Measurements from ENCODE around the gene MYO5C.

The MYO5C gene

DNA sequence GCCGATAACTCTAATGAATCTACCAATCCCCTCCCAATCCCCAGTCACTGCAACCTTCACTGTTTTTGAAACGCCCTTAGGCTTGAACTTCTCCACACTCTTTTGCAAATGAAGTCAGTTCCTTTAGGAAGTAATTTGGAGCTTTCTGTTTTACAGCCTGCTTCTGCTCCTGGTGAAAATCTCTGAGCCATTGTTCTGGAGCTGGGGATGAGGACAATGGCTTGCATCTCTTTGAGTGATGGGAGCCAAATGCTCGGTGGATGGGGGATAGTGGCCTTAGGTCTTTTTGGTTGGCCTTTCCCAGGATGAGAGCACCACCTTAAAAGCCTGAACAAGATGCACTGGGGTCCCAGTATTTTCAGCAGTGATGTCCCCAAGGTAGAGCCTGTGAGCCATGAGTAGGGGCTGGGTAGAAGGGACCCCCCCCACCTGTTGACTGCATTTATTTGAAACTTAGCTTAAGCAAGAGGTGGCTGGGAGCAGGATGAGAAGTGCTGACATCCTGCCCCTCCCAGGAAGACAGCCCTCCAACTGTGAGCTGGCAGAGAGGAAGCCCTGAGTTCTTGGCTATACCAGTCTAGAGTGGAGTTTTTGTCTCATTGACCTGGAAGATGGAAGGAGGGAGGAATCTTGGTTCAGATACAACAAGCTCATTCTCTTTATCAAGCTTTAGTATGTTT is 7.6 kb upstream of the MYO5C start:
- H3K4me1 ChIP-seq (ENCODE audit: control insufficient read depth in 1 of 2, insufficient read depth in 2 of 2, low read length in 2 of 2), result no peaks in the 10 kb centered on the region
- H3K4me3 ChIP-seq (ENCODE audit: low read depth in 1 of 2, low read length in 2 of 2), result no peak overlapping the region
- no peak overlapping the region for H3K27ac ChIP-seq (ENCODE audit: low read length)
- no peaks in the 10 kb centered on the region for H3K9me3 ChIP-seq (ENCODE audit: control insufficient read depth in 1 of 2, low read length in 2 of 2)
- H3K36me3 ChIP-seq (ENCODE audit: control insufficient read depth in 1 of 2, insufficient read depth in 2 of 2, low read length in 2 of 2), result no peaks in the 10 kb centered on the region
- H3K27me3 ChIP-seq (ENCODE audit: low read depth, low read length), result no peaks in the 10 kb centered on the region

GRCh38 chr15:52301265-52301847 is 5.8 kb upstream of the MYO5C start:
- H3K27me3 ChIP-seq (ENCODE audit: low read depth, low read length), result no peaks in the 10 kb centered on the region
- H3K4me3 ChIP-seq (ENCODE audit: low read depth in 1 of 2, low read length in 2 of 2), result no peak overlapping the region
- no peaks in the 10 kb centered on the region for H3K4me1 ChIP-seq (ENCODE audit: control insufficient read depth in 1 of 2, insufficient read depth in 2 of 2, low read length in 2 of 2)
- H3K9me3 ChIP-seq (ENCODE audit: control insufficient read depth in 1 of 2, low read length in 2 of 2), result no peaks in the 10 kb centered on the region
- no peak overlapping the region for H3K27ac ChIP-seq (ENCODE audit: low read length)
- no peaks in the 10 kb centered on the region for H3K36me3 ChIP-seq (ENCODE audit: control insufficient read depth in 1 of 2, insufficient read depth in 2 of 2, low read length in 2 of 2)

DNA sequence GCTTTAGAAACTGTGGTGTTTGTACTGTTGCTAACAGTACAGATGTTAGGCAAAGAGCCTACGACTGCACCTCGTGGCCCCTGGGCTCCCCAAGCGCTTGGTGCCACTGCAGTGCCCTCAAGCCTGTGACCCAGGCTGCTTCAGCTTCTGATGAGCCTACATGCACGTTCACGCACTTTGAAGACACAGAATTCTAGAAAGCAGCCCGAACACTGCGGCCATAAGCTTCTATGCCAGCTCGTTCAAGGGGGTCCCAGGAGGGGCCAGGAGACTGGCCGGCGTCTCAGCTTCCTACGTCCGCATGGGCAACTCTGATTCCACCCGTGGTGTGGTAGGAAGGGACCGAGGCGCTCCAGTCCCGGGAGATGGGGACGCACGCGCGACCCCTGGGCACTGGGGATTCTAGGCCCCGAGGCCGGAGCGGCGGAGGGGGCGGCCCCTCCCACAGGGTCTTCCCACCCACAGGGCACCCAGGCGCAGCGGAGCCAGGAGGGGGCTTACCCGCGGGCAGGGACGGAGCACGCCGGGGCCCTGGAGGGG is 653 bp downstream of the MYO5C start:
- H3K4me1 ChIP-seq (ENCODE audit: control insufficient read depth in 1 of 2, insufficient read depth in 2 of 2, low read length in 2 of 2), result peaks cover 0 to 13% of the 10 kb centered on the region in 2 donors
- peak overlapping the region; percentile 37 to 65 for H3K4me3 ChIP-seq (ENCODE audit: low read depth in 1 of 2, low read length in 2 of 2)
- H3K9me3 ChIP-seq (ENCODE audit: control insufficient read depth in 1 of 2, low read length in 2 of 2), result no peaks in the 10 kb centered on the region
- H3K27me3 ChIP-seq (ENCODE audit: low read depth, low read length), result peaks cover 7% of the 10 kb centered on the region
- H3K27ac ChIP-seq (ENCODE audit: low read length), result no peak overlapping the region
- no peaks in the 10 kb centered on the region for H3K36me3 ChIP-seq (ENCODE audit: control insufficient read depth in 1 of 2, insufficient read depth in 2 of 2, low read length in 2 of 2)

DNA sequence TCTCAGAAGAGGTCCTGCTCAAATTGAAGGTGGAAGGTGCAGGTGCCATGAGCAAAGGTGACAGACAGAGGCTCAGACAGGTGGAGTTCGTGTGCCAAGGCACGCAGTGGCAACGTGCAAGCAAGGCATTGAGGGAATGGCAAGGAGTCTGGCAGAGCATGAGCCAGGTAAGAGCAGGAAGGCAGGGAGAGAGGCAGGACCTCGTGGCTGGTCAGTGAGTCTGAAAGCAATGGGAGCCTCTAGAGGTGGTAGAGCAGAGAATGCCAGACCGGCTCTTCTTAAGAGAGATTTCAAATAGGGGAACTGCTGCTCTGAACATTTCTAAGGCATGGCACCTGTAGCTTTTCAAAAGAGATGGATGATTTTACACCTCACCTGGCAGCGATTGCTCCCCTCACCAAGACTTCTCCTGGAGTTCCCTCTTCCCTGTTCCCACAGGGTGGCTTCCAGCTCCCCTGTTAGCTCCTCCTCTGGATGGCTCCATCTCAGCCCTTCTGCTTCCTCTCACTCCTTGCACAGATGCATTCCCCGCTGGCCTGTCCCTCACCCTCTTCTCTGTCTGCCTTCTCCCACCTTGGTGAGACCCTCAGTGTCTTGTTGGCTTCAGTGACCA is 2.7 kb downstream of the MYO5C start:
- H3K4me1 ChIP-seq (ENCODE audit: control insufficient read depth in 1 of 2, insufficient read depth in 2 of 2, low read length in 2 of 2), result peaks cover 0 to 13% of the 10 kb centered on the region in 2 donors

DNA sequence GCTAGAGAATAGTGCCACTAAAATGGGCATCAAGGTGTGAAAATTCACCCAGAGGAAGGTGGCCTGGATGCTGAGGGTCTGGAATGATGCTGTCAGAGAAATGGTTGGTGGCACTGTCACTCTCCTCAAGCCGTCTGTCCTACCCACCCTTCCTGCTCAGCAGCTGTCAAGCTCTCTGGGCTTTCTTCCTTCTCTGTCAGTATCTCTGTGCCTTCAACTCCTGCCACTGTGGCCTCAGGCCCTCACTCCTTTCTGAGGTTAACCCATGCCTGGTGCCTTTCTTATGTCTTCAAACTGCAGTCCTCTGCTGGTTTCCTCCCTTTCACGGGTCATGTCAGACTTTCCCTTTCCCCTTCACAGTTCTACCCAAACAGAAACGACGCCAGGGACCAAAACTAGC is 4.4 kb downstream of the MYO5C start:
- no peaks in the 10 kb centered on the region for H3K9me3 ChIP-seq (ENCODE audit: control insufficient read depth in 1 of 2, low read length in 2 of 2)
- H3K4me3 ChIP-seq (ENCODE audit: low read depth in 1 of 2, low read length in 2 of 2), result no peak overlapping the region
- no peaks in the 10 kb centered on the region for H3K36me3 ChIP-seq (ENCODE audit: control insufficient read depth in 1 of 2, insufficient read depth in 2 of 2, low read length in 2 of 2)
- H3K27ac ChIP-seq (ENCODE audit: low read length), result no peak overlapping the region
- H3K27me3 ChIP-seq (ENCODE audit: low read depth, low read length), result peaks cover 7% of the 10 kb centered on the region
- peaks cover 0 to 13% of the 10 kb centered on the region in 2 donors for H3K4me1 ChIP-seq (ENCODE audit: control insufficient read depth in 1 of 2, insufficient read depth in 2 of 2, low read length in 2 of 2)

More for the DNA sequence above, 2.7 kb downstream of the MYO5C start:
- Histone ChIP-seq H3K27me3 (ENCODE audit: low read depth, low read length) (peaks cover 7% of the 10 kb centered on the region), H3K4me3 (ENCODE audit: low read depth in 1 of 2, low read length in 2 of 2) (no peak overlapping the region), H3K27ac (ENCODE audit: low read length) (no peak overlapping the region), H3K36me3 (ENCODE audit: control insufficient read depth in 1 of 2, insufficient read depth in 2 of 2, low read length in 2 of 2) (no peaks in the 10 kb centered on the region), H3K9me3 (ENCODE audit: control insufficient read depth in 1 of 2, low read length in 2 of 2) (no peaks in the 10 kb centered on the region)

GRCh38 chr15:52290800-52291199 is 4.8 kb downstream of the MYO5C start:
- Histone ChIP-seq H3K4me1 (ENCODE audit: control insufficient read depth in 1 of 2, insufficient read depth in 2 of 2, low read length in 2 of 2) (peaks cover 0 to 10% of the 10 kb centered on the region in 2 donors), H3K27me3 (ENCODE audit: low read depth, low read length) (peaks cover 7% of the 10 kb centered on the region), H3K36me3 (ENCODE audit: control insufficient read depth in 1 of 2, insufficient read depth in 2 of 2, low read length in 2 of 2) (no peaks in the 10 kb centered on the region), H3K9me3 (ENCODE audit: control insufficient read depth in 1 of 2, low read length in 2 of 2) (no peaks in the 10 kb centered on the region), H3K4me3 (ENCODE audit: low read depth in 1 of 2, low read length in 2 of 2) (no peak overlapping the region), H3K27ac (ENCODE audit: low read length) (no peak overlapping the region)

- Histone ChIP-seq H3K9me3 (ENCODE audit: control insufficient read depth in 1 of 2, low read length in 2 of 2) (no peaks in the 10 kb centered on the region), H3K4me1 (ENCODE audit: control insufficient read depth in 1 of 2, insufficient read depth in 2 of 2, low read length in 2 of 2) (peaks cover 0 to 5% of the 10 kb centered on the region in 2 donors), H3K27me3 (ENCODE audit: low read depth, low read length) (peaks cover 7% of the 10 kb centered on the region), H3K36me3 (ENCODE audit: control insufficient read depth in 1 of 2, insufficient read depth in 2 of 2, low read length in 2 of 2) (no peaks in the 10 kb centered on the region), H3K27ac (ENCODE audit: low read length) (no peak overlapping the region), H3K4me3 (ENCODE audit: low read depth in 1 of 2, low read length in 2 of 2) (no peak overlapping the region)
These were observed 5.3 kb downstream of the MYO5C start for GRCh38 chr15:52290329-52290728.

- Histone ChIP-seq H3K4me1 (ENCODE audit: control insufficient read depth in 1 of 2, insufficient read depth in 2 of 2, low read length in 2 of 2) (no peaks in the 10 kb centered on the region), H3K27ac (ENCODE audit: low read length) (no peak overlapping the region), H3K9me3 (ENCODE audit: control insufficient read depth in 1 of 2, low read length in 2 of 2) (no peaks in the 10 kb centered on the region), H3K4me3 (ENCODE audit: low read depth in 1 of 2, low read length in 2 of 2) (no peak overlapping the region), H3K36me3 (ENCODE audit: control insufficient read depth in 1 of 2, insufficient read depth in 2 of 2, low read length in 2 of 2) (no peaks in the 10 kb centered on the region), H3K27me3 (ENCODE audit: low read depth, low read length) (peaks cover 1% of the 10 kb centered on the region)
These were observed 5.9 kb downstream of the MYO5C start for GRCh38 chr15:52289629-52290081.

DNA sequence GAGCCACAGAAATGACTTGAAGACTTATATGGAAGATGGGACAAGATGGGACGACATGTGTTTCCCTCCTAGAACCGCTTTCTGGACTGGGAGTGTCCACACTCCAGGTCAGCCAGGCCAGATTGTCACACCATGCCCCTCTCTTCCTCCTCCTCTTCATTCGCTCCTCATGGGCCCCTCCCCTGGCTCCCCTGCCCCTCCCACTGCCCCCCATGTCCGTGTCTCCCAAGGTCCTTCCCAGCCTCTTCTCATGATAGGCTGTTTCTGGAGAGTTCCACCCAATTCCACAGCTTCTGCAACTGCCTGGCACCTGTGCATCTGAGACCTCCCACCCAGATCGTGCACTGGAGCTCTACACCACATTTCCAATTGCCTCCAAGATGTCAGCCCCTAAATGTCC is 6.6 kb downstream of the MYO5C start:
- Histone ChIP-seq H3K4me1 (ENCODE audit: control insufficient read depth in 1 of 2, insufficient read depth in 2 of 2, low read length in 2 of 2) (no peaks in the 10 kb centered on the region), H3K4me3 (ENCODE audit: low read depth in 1 of 2, low read length in 2 of 2) (no peak overlapping the region), H3K27me3 (ENCODE audit: low read depth, low read length) (no peaks in the 10 kb centered on the region), H3K9me3 (ENCODE audit: control insufficient read depth in 1 of 2, low read length in 2 of 2) (no peaks in the 10 kb centered on the region), H3K27ac (ENCODE audit: low read length) (no peak overlapping the region), H3K36me3 (ENCODE audit: control insufficient read depth in 1 of 2, insufficient read depth in 2 of 2, low read length in 2 of 2) (no peaks in the 10 kb centered on the region)

GRCh38 chr15:52288051-52288942 is 7.3 kb downstream of the MYO5C start:
- H3K27me3 ChIP-seq (ENCODE audit: low read depth, low read length), result no peaks in the 10 kb centered on the region
- H3K27ac ChIP-seq (ENCODE audit: low read length), result no peak overlapping the region
- no peaks in the 10 kb centered on the region for H3K9me3 ChIP-seq (ENCODE audit: control insufficient read depth in 1 of 2, low read length in 2 of 2)
- no peaks in the 10 kb centered on the region for H3K4me1 ChIP-seq (ENCODE audit: control insufficient read depth in 1 of 2, insufficient read depth in 2 of 2, low read length in 2 of 2)
- H3K36me3 ChIP-seq (ENCODE audit: control insufficient read depth in 1 of 2, insufficient read depth in 2 of 2, low read length in 2 of 2), result no peaks in the 10 kb centered on the region
- H3K4me3 ChIP-seq (ENCODE audit: low read depth in 1 of 2, low read length in 2 of 2), result no peak overlapping the region

- Histone ChIP-seq H3K4me1 (ENCODE audit: control insufficient read depth in 1 of 2, insufficient read depth in 2 of 2, low read length in 2 of 2) (no peaks in the 10 kb centered on the region), H3K27ac (ENCODE audit: low read length) (no peak overlapping the region), H3K9me3 (ENCODE audit: control insufficient read depth in 1 of 2, low read length in 2 of 2) (no peaks in the 10 kb centered on the region), H3K4me3 (ENCODE audit: low read depth in 1 of 2, low read length in 2 of 2) (no peak overlapping the region), H3K36me3 (ENCODE audit: control insufficient read depth in 1 of 2, insufficient read depth in 2 of 2, low read length in 2 of 2) (no peaks in the 10 kb centered on the region), H3K27me3 (ENCODE audit: low read depth, low read length) (no peaks in the 10 kb centered on the region)
These were observed 8.5 kb downstream of the MYO5C start for GRCh38 chr15:52287114-52287513.

Data from muscle layer of duodenum (tissue), 2 donors.